ENCODE data around the gene LINGO1. TPM values are rescaled to one million over a fixed set of nuclear protein-coding genes. Genes with fewer than 3 reads are reported as not detected.

LINGO1 gene
- total and polyA plus RNA-seq, 2 of the 8 experiments (the other 6 are each of a cell fraction or from before 2014, with no cell fraction given): 57.1 to 114 TPM

GRCh38 chr15:77681362-77681761 lies 48.6 kb upstream of the LINGO1 start:
- no peak for FAIRE-seq
- DNase-seq (ENCODE audit: low read depth in 1 of 2, low spot score in 2 of 2): no peak

More at GRCh38 chr15:77681362-77681761, 48.6 kb upstream of the LINGO1 start:
- no peak overlapping the region for H2BK120ac ChIP-seq (replicated peaks; ENCODE audit: low read depth, low read length)
- WGBS, 2 experiments (ENCODE audit: extremely low coverage in 1 of 2, insufficient coverage in 1 of 2, insufficient read length in 1 of 2, insufficient replicate concordance in 2 of 2, low coverage in 1 of 2, low lambda C conversion rate in 2 of 2, missing lambda C conversion rate in 1 of 2): 94% methylated on average over 2 of the region's 2 CpGs; no CpG with 5 or more reads in 1 of the 2 experiments
- H3K79me2 ChIP-seq (ENCODE audit: control insufficient read depth in 1 of 2, insufficient read depth in 2 of 2, low read length in 2 of 2): no peaks in the 10 kb centered on the region
- no peak overlapping the region for H3K14ac ChIP-seq (ENCODE audit: insufficient read length)
- no peaks in the 10 kb centered on the region for H3K27me3 ChIP-seq (replicated peaks in 1 of 4; ENCODE audit: control insufficient read depth in 3 of 4, extremely low read depth in 1 of 4, insufficient read depth in 3 of 4, low read length in 3 of 4)
- no peak overlapping the region for H2BK20ac ChIP-seq (ENCODE audit: low read length)
- no peaks in the 10 kb centered on the region for H3K9me3 ChIP-seq (ENCODE audit: insufficient read depth in 2 of 2, low read depth in 1 of 2, low read length in 1 of 2)
- H3K36me3 ChIP-seq (ENCODE audit: control insufficient read depth in 2 of 4, insufficient read depth in 4 of 4, low read length in 3 of 4): no peaks in the 10 kb centered on the region
- peaks cover 0 to 4% (median 0%) of the 10 kb centered on the region in 4 experiments; a peak in 3 of 7 replicates for H3K4me1 ChIP-seq (replicated peaks in 1 of 4; ENCODE audit: control insufficient read depth in 3 of 4, insufficient read depth in 4 of 4, low read length in 3 of 4)
- no peak overlapping the region for H2BK12ac ChIP-seq (ENCODE audit: low read depth, low read length)
- no peak overlapping the region for H4K91ac ChIP-seq (replicated peaks; ENCODE audit: insufficient read length, low read length)
- no peak overlapping the region for H2BK5ac ChIP-seq (ENCODE audit: low read depth, low read length)
- POLR2A ChIA-PET (ENCODE audit: partially characterized antibody): interaction anchor here (1.9 kb wide), 1 partner anchor 41 kb away, joined by 4 read pairs; no protein-coding TSS in a partner anchor
- H4K20me1 ChIP-seq (replicated peaks in 1 of 2; ENCODE audit: control insufficient read depth in 1 of 2, insufficient read depth in 2 of 2, low read length in 2 of 2): no peaks in the 10 kb centered on the region
- H2BK15ac ChIP-seq (ENCODE audit: low read length): no peak overlapping the region
- H3K23ac ChIP-seq (ENCODE audit: insufficient read length): no peak overlapping the region
- H3K18ac ChIP-seq (ENCODE audit: extremely low read depth, low read length): no peak overlapping the region
- no peak overlapping the region for H2AK5ac ChIP-seq (ENCODE audit: low read depth, low read length)
- H4K5ac ChIP-seq (ENCODE audit: insufficient read length, low read depth, low read length): no peak overlapping the region
- CTCF ChIA-PET (ENCODE audit: partially characterized antibody): interaction anchor here (0.7 to 1.8 kb wide), 8 partner anchors 8 to 95 kb away, joined by 3 to 5 read pairs (median 3); no protein-coding TSS in a partner anchor
- no peak overlapping the region for H4K8ac ChIP-seq (ENCODE audit: extremely low read depth, insufficient read depth, low read length)
- H2AFZ ChIP-seq (ENCODE audit: low read length): no peak overlapping the region
- H3K27ac ChIP-seq (ENCODE audit: low read depth, low read length): no peak overlapping the region
- H3K4me2 ChIP-seq (ENCODE audit: insufficient read depth in 1 of 2, low read depth in 2 of 2, low read length in 2 of 2): no peak overlapping the region
- H3K9ac ChIP-seq (replicated peaks in 1 of 4; ENCODE audit: extremely low read depth in 1 of 4, low read depth in 3 of 4, low read length in 3 of 4): no peak overlapping the region
- TF ChIP-seq CBX8 (IDR thresholded peaks at IDR 0.05; ENCODE audit: borderline replicate concordance, low read depth, low read length): no peak
- TF ChIP-seq SAP30 (IDR thresholded peaks at IDR 0.05; ENCODE audit: insufficient read depth, insufficient replicate concordance, low read length): no peak
- no peak for TF ChIP-seq JUN (IDR thresholded peaks at IDR 0.05; ENCODE audit: low read depth, low read length)
- no peak for TF ChIP-seq FOSL1 (IDR thresholded peaks at IDR 0.05; ENCODE audit: insufficient read depth, low read depth, low read length)
- TF ChIP-seq BRCA1 (IDR thresholded peaks at IDR 0.05; ENCODE audit: low read depth, low read length): no peak
- TF ChIP-seq MAX (IDR thresholded peaks at IDR 0.05): no peak
- no peak for TF ChIP-seq ASH2L (IDR thresholded peaks at IDR 0.05; ENCODE audit: low read length)
- TF ChIP-seq NRF1 (IDR thresholded peaks at IDR 0.05; ENCODE audit: low read depth, low read length): no peak
- no peak for TF ChIP-seq CEBPB (IDR thresholded peaks at IDR 0.05; ENCODE audit: low read depth, low read length)
- TF ChIP-seq RFX5 (IDR thresholded peaks at IDR 0.05; ENCODE audit: borderline replicate concordance, low read depth, low read length): no peak
- H3K56ac ChIP-seq (replicated peaks; ENCODE audit: insufficient read length, low read depth, low read length): no peak overlapping the region
- no peaks in the 10 kb centered on the region for H3K23me2 ChIP-seq (ENCODE audit: low read depth, low read length)
- H3K4me3 ChIP-seq (ENCODE audit: extremely low read depth in 1 of 4, insufficient read depth in 2 of 4, low read depth in 3 of 4, low read length in 4 of 4): no peak overlapping the region
- no peaks in the 10 kb centered on the region for H3K79me1 ChIP-seq (ENCODE audit: low read depth, low read length)
- H3K4ac ChIP-seq (replicated peaks; ENCODE audit: insufficient read length, low read depth, low read length): no peak overlapping the region

Measured in H1 (cell line).